Activated T-cell treated with anti-CD3 and anti-CD28 coated beads for 24 hours (primary cell): ENCODE data around the gene YPEL4.
"Not testable (repeated sequence)": the region's sequence is repeated elsewhere in the genome, so short reads cannot be mapped to it uniquely, and the experiment has no call there.

Source experiments
- DNase-seq: peaks from one replicate; pipeline ENCODE4 v3.0.0-alpha.2; 2020; ENCODE audit warnings: low read depth

Gene YPEL4, protein sequence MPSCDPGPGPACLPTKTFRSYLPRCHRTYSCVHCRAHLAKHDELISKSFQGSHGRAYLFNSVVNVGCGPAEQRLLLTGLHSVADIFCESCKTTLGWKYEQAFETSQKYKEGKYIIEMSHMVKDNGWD

GRCh38 chr11:57649826-57650738 is at the start of gene YPEL4:
Gene YPEL4, minus strand, starts transcription at chr11:57649912. Its CDS starts 2,805 bp downstream, at chr11:57647107.
- DNase-seq = peak; percentile 49

GRCh38 chr11:57698843-57699365 is 49.2 kb upstream of the YPEL4 start:
- no peak for DNase-seq

GRCh38 chr11:57690474-57690873 is 40.8 kb upstream of the YPEL4 start:
- not testable (repeated sequence) for DNase-seq

GRCh38 chr11:57681168-57681567 is 31.5 kb upstream of the YPEL4 start:
- DNase-seq = no peak

GRCh38 chr11:57680552-57680874 is 30.8 kb upstream of the YPEL4 start:
- DNase-seq = no peak

DNA sequence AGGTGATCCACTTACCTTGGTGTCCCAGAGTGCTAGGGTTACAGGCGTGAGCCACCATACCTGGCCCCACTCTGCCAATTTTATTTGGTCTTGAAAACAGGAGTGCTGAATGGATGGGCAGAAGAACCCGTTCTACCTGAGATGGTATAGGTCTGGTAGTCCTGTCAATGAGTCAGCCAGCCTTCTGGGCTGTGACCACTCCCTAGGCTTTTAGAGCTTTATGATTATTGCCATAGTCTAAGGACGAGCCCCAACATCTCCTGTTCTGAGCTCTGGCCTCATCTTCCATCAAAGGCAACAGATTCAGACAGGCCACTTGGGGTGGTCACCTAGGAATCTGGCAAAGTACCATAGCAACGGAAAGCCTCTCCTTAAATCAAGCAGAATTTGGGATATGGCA is 29.7 kb upstream of the YPEL4 start:
- no peak for DNase-seq

DNA sequence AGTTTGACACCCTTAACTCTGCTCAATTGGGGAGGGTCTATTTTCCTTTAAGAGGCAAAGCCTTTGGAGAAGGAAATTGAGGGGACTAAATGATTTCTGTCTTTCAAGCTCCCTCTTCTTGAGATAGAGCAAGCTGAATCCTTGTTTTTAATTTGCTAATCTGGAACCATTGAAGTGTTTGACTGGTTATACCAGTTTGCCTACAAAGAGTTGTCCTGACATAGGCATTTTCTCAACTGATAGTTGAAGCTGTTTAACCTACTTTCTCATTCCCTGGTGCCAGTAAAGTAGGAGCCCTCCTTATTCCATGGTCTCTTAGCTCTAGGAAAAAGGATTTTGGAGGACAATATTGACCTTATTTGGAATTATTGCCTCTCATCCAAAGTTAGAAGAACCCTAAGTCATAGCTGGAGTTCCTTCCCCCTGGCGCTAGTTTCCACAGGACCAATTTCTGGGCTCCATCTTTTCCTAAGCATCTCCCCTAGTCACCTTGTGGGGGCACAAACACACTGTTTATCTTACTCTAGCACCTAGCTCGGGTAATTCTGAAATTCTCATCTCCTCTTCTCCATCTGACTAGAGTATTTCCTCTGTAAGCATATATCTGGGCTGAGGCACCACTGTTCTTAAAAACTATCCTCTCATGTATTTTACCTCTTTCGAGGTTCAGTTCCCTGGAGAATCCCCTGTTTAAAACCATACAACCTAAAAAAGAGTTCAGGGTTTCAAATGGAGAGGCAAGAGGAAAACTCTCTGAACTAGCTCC is 25.6 kb upstream of the YPEL4 start:
- DNase-seq = no peak

- DNase-seq = no peak
Measured at GRCh38 chr11:57674251-57674650, 24.5 kb upstream of the YPEL4 start.

DNA sequence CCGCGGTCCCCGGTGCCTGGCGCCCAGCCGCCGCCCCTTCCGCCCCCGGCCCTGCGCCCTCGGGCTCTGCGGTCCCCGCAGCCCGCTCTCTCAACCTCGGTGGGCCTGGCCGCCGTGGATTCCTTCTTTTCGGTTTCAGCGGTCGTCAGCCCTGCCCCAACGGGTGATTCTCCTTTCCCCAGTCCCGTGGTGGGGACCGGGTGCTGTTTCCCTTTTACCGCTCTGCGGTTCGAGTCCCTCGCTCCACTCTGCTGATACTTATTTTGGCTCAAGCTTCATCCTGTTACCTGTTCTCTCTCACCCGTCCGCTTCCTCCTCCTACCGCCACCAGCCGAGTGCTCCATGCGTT is 18.7 kb upstream of the YPEL4 start:
- no peak for DNase-seq

- peak; percentile 99 for DNase-seq
Measured at GRCh38 chr11:57667736-57668433, 18.2 kb upstream of the YPEL4 start, which contains the start of gene ZDHHC5. Gene ZDHHC5, plus strand, starts transcription at chr11:57668114. Its CDS starts 4,977 bp downstream, at chr11:57673091.

DNA sequence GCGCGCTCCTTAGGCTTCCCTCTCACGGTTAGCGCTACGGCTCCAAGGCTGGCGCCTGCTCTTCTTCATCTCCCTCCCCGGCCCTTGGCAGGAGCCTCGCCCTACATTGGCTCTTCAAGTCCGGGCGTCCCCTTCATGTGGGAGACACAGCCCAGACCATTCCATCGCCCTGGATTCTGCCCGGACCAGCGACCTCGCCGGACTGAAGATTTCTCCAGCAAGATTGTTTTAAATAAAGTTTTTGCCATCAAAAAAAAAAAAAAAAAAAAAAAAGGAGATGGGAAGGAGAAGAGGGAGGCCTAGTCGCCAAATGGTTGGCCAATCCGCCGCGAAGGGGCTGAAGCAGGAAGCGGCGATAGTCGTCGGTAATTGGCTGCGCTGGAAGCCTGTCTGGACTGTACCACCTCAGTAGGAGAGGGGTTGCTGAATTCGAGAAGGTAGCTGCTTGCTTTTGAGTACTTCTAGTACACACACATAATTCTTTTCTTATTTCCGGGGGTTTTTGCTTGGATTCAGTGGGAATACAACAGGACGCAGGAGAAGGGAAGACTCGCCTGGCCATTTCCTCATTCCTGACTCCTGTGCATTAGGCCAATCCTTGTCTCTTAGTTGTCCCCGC is 17.5 kb upstream of the YPEL4 start:
- DNase-seq = peak; percentile 88

DNA sequence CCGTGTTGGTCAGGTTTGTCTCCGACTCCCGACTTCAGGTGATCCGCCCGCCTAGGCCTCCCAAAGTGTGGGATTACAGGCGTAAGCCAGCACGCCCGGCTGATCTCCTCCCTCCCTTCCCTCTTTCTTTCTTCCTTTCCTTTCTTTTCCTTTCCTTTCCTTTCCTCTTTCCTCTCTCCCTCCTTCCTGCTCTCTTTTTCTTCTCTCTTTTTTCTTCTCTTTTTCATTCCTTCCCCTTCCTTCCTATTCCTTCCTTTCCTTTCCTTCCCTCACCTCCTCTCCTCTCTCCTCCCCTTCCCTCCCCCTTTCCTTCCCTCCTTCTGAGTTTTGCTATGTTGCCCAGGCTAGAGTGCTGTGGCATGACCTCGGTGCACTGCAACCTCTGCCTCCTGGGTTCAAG is 14.3 kb upstream of the YPEL4 start:
- no peak for DNase-seq

GRCh38 chr11:57662893-57663292 is 13.2 kb upstream of the YPEL4 start:
- DNase-seq = no peak

DNA sequence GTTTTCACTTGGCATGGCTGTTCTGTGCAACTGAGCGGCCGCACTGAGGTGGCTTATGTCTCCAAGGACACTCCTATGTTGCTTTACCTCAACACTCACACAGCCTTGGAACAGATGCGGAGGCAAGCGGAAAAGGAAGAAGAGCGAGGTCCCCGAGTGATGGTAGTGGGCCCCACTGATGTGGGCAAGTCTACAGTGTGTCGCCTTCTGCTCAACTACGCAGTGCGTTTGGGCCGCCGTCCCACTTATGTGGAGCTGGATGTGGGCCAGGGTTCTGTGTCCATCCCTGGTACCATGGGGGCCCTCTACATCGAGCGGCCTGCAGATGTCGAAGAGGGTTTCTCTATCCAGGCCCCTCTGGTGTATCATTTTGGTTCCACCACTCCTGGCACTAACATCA is 10.0 kb upstream of the YPEL4 start:
- DNase-seq = no peak

DNA sequence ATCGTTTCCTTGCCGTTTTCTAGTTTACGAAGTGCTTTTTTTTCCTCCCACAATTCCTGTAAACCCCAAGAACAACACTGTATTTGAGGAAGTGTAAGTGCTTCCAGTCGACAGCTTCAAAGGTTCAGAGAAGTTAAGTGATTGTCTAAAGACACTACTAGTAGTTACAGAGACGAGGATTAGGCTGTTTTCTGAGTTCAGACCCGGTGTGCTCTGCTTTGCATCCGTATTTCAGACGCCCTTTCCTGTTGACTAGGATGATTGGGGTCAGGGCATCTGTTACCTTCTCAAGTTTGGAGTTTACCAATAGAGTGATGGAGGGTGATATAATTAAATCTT is 8.3 kb upstream of the YPEL4 start:
- no peak for DNase-seq

GRCh38 chr11:57657194-57658022 is 7.7 kb upstream of the YPEL4 start, which contains the start of gene CLP1:
Gene CLP1, plus strand, starts transcription at chr11:57657762. Its CDS starts 1,715 bp downstream, at chr11:57659477.
- peak; percentile 99 for DNase-seq

- no peak for DNase-seq
Measured at GRCh38 chr11:57656885-57657193, 7.1 kb upstream of the YPEL4 start.

DNA sequence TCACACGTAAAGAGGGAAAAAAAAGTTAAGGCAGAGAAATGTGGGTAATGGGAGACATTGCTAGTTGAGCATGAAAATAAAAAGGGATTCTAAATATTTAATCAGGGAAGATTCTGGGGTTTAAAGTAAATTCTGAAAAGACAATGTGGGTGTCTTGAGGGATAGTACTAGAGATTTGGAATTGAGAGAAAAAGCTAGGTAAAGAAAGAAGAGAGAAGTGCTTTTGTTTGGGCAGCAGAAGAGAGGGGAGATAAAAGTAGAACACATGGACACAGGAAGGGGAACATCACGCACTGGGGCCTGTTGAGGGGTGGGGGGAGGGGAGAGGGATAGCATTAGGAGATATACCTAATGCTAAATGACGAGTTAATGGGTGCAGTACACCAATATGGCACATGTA is 3.5 kb upstream of the YPEL4 start:
- DNase-seq = no peak

DNA sequence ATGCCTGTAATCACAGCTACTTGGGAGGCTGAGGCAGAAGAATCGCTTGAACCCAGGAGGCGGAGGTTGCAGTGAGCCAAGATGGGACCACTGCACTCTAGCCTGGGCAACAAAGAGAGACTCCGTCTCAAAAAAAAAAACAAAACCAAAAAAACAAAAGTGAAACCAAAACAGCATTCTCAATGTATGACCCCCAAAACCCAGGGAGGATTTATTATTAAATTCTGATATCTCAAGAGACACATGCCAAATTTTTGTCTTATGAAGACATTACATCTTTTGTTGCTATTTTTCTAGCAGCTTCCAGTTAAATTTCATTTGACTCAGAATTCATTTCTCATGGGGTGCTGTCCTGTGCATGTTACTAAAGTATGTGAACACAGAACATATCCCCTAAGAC is 3.0 kb upstream of the YPEL4 start:
- DNase-seq = no peak

DNA sequence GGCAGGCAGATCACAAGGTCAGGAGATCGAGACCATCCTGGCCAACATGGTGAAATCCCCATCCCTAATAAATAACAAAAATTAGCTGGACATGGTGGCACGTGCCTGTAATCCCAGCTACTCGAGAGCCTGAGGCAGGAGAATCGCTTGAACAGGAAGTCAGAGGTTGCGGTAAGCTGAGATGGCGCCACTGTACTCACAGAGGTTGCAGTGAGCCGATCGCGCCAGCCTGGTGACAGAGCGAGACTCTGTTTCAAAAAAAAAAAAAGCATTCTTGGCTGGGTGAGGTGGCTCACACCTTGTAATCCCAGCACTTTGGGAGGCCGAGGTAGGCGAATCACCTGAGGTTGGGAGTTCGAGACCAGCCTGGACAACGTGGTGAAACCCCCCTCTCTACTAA is 2.5 kb upstream of the YPEL4 start:
- DNase-seq = not testable (repeated sequence)

- DNase-seq = no peak
Measured at GRCh38 chr11:57651408-57651807, 1.7 kb upstream of the YPEL4 start.
